ENCODE measurements around the gene ACSM5. TPM values are rescaled to one million over a fixed set of nuclear protein-coding genes. Genes with fewer than 3 reads are reported as not detected.

ACSM5 gene
- total RNA-seq (2014; rRNA removed) = 3.6 and 4.2 TPM in 2 replicates
- 2.6 TPM for polyA plus RNA-seq (2012)

- peak; percentile 81 for DNase-seq (ENCODE audit: low read depth)
These were observed at the start of gene ACSM5 for GRCh38 chr16:20409398-20410120. Gene ACSM5, plus strand, starts transcription at chr16:20409534. Its CDS starts 1,951 bp downstream, at chr16:20411485.

- peak; percentile 4 for DNase-seq (ENCODE audit: low read depth)
These were observed 49.3 kb upstream of the ACSM5 start for GRCh38 chr16:20359997-20360396.

- no peak for DNase-seq (ENCODE audit: low read depth)
These were observed 46.1 kb upstream of the ACSM5 start for GRCh38 chr16:20363191-20363590.

- peak; percentile 24 for DNase-seq (ENCODE audit: low read depth)
These were observed 45.3 kb upstream of the ACSM5 start for GRCh38 chr16:20364051-20364450.

GRCh38 chr16:20369452-20370054 is 39.8 kb upstream of the ACSM5 start:
- DNase-seq (ENCODE audit: low read depth) = no peak

- peak; percentile 20 for DNase-seq (ENCODE audit: low read depth)
These were observed 36.6 kb upstream of the ACSM5 start for GRCh38 chr16:20372701-20373100.

- DNase-seq (ENCODE audit: low read depth) = no peak
These were observed 32.2 kb upstream of the ACSM5 start for GRCh38 chr16:20377181-20377580.

- no peak for DNase-seq (ENCODE audit: low read depth)
These were observed 28.6 kb upstream of the ACSM5 start for GRCh38 chr16:20380782-20381181.

- DNase-seq (ENCODE audit: low read depth) = no peak
These were observed 27.0 kb upstream of the ACSM5 start for GRCh38 chr16:20382202-20382948.

GRCh38 chr16:20383106-20384029 is 26.0 kb upstream of the ACSM5 start:
- DNase-seq (ENCODE audit: low read depth) = peak; percentile 55

GRCh38 chr16:20385844-20386832 is 23.2 kb upstream of the ACSM5 start:
- peak; percentile 34 for DNase-seq (ENCODE audit: low read depth)

GRCh38 chr16:20387978-20388377 is 21.4 kb upstream of the ACSM5 start:
- no peak for DNase-seq (ENCODE audit: low read depth)

- no peak for DNase-seq (ENCODE audit: low read depth)
These were observed 20.5 kb upstream of the ACSM5 start for GRCh38 chr16:20388854-20389253.

GRCh38 chr16:20391045-20391444 is 18.3 kb upstream of the ACSM5 start:
- DNase-seq (ENCODE audit: low read depth) = no peak

- DNase-seq (ENCODE audit: low read depth) = no peak
These were observed 15.3 kb upstream of the ACSM5 start for GRCh38 chr16:20393801-20394577.

GRCh38 chr16:20395946-20396345 is 13.4 kb upstream of the ACSM5 start:
- DNase-seq (ENCODE audit: low read depth) = no peak

GRCh38 chr16:20396846-20397467 is 12.4 kb upstream of the ACSM5 start:
- no peak for DNase-seq (ENCODE audit: low read depth)

- DNase-seq (ENCODE audit: low read depth) = no peak
These were observed 11.8 kb upstream of the ACSM5 start for GRCh38 chr16:20397468-20398074.
